Body of pancreas (tissue), 4 donors: ENCODE data around the gene SLC24A3. TPM values are rescaled to one million over a fixed set of nuclear protein-coding genes. Genes with fewer than 3 reads are reported as not detected.

Source experiments
- ATAC-seq: fragments of 150-250 bp; one replicate; pipeline ENCODE4 v1.9.1; 2016
- DNase-seq, 4 donors: peaks; one replicate each; pipeline ENCODE4 v3.0.0-alpha.2; 2019
- H3K27ac ChIP-seq, 4 donors: fragments of 200-600 bp; sonication (generic); 1 replicate in 3 of 4; 2 replicates in 1 of 4; pipeline versions ENCODE4 v1.5.1 to v1.6.1; 2016 to 2019; ENCODE audit warnings: mild to moderate bottlenecking in 1 of 4, mixed read lengths in 1 of 4, moderate library complexity in 1 of 4
- H3K27me3 ChIP-seq, 2 donors: fragments of 200-600 bp; sonication (generic); one replicate each; pipeline ENCODE4 v1.6.0; 2016; ENCODE audit warnings: mild to moderate bottlenecking in 1 of 2
- H3K36me3 ChIP-seq, 2 donors: fragments of 200-600 bp; sonication (generic); replicated peaks in 1 of 2; 2 replicates each; pipeline ENCODE4 v1.5.1; 2016; ENCODE audit warnings: low read depth in 2 of 2; ENCODE audit not compliant: insufficient read depth in 1 of 2
- H3K4me1 ChIP-seq: fragments of 200-600 bp; sonication (generic); one replicate; pipeline ENCODE4 v1.6.0; 2016
- H3K4me3 ChIP-seq, 2 donors: fragments of 200-600 bp; sonication (generic); 1 replicate in 1 of 2; 2 replicates in 1 of 2; pipeline ENCODE4 v1.5.1; 2016 to 2019
- H3K9me3 ChIP-seq, 3 donors: fragments of 200-600 bp; sonication (generic); 1 replicate in 2 of 3; 2 replicates in 1 of 3; pipeline ENCODE4 v1.5.1; 2016
- POLR2A ChIP-seq, 3 donors: fragments of 450-650 bp; IDR thresholded peaks; one replicate each; pipeline ENCODE4 v1.6.1; 2016; ENCODE audit warnings: antibody characterized with exemption in 3 of 3, mild to moderate bottlenecking in 2 of 3
- WGBS, 2 donors: methylation state at CpG; one replicate each; pipeline ENCODE4 v1.1.5; 2017; 5-methylcytosine and 5-hydroxymethylcytosine counted together
- intact Hi-C: fragments of 100-400 bp; cut with DNase I; formaldehyde crosslinking; loops from one replicate; pipeline ENCODE4 v1.15.1; 2023
- total RNA-seq, 2 donors: library from RNA; depleted of rRNA; stranded (reverse); fragments of >200 nt; gene quantifications; one replicate each; pipeline ENCODE4 v1.1.0, GENCODE V29; 2016
- TF ChIP-seq, protein P1 (sequence below), 7 experiments: fragments of 450-650 bp in 4 of 7; fragments of 200-600 bp in 3 of 7; sonication (generic) in 3 of 7; IDR thresholded peaks; one replicate each; pipeline ENCODE4 v1.5.1; 2016 to 2019; ENCODE audit warnings: antibody characterized with exemption in 7 of 7

The SLC24A3 gene
- total RNA-seq, 2 donors from 2014 or later: 0.66 to 1.0 TPM

DNA sequence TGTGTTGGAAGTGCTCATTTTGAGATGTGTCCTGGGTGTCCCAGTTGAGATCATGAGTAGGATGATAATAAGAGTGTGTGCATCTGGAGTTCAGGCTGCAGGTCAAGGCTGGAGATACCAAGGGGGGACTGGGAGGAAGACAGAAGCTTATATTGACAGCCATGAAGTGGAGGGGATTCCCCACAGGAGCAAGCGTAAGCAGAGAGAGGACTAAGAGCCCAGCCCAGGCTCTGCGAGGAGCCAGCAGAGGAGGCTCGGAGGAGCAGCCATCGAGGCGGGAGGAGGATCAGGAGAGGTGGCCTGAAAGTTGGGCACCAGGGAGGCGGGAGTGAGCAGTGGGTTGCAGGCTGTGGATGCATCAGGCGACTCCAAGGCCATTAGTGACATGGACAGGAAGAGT is 116.2 kb downstream of the SLC24A3 start:
- DNase-seq (no peak), ATAC-seq (no peak)
- Histone ChIP-seq H3K9me3 (no peaks in the 10 kb centered on the region), H3K36me3 (no peaks in the 10 kb centered on the region), H3K4me1 (no peaks in the 10 kb centered on the region), H3K4me3 (no peak overlapping the region), H3K27ac (no peak overlapping the region), H3K27me3 (no peaks in the 10 kb centered on the region)
- 68 to 85% methylated on average over 7 of the region's 7 CpGs for WGBS, 2 donors
- intact Hi-C loops: no loop called here
- no peak for TF ChIP-seq POLR2A (IDR thresholded peaks at IDR 0.05)
- TF ChIP-seq, protein P1, sequence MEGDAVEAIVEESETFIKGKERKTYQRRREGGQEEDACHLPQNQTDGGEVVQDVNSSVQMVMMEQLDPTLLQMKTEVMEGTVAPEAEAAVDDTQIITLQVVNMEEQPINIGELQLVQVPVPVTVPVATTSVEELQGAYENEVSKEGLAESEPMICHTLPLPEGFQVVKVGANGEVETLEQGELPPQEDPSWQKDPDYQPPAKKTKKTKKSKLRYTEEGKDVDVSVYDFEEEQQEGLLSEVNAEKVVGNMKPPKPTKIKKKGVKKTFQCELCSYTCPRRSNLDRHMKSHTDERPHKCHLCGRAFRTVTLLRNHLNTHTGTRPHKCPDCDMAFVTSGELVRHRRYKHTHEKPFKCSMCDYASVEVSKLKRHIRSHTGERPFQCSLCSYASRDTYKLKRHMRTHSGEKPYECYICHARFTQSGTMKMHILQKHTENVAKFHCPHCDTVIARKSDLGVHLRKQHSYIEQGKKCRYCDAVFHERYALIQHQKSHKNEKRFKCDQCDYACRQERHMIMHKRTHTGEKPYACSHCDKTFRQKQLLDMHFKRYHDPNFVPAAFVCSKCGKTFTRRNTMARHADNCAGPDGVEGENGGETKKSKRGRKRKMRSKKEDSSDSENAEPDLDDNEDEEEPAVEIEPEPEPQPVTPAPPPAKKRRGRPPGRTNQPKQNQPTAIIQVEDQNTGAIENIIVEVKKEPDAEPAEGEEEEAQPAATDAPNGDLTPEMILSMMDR (IDR thresholded peaks at IDR 0.05): no peak

DNA sequence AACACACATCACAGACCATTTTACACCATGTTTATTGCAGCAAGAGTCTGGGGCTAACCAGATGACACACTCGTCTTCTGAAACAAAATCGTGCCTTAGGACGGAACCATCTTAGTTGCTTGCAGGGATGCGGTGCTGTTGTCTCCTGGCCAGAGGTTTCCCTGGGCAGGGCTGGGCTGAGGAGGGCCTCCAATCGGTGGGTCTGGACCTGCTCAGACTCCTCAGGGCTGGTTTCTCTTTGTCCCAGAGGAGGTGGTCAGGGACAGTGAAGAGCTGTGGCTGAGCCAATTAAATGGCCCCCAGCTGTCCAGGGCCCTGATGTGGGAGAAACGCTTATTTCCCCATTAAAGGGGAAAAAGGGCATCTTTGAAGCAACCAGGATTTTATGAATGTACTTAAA is 117.6 kb downstream of the SLC24A3 start:
- Histone ChIP-seq H3K36me3 (no peaks in the 10 kb centered on the region), H3K27ac (no peak overlapping the region), H3K9me3 (no peaks in the 10 kb centered on the region), H3K27me3 (no peaks in the 10 kb centered on the region), H3K4me1 (no peaks in the 10 kb centered on the region), H3K4me3 (no peak overlapping the region)
- intact Hi-C loops: no loop called here
- ATAC-seq (no peak), DNase-seq (no peak)
- TF ChIP-seq, protein P1 (IDR thresholded peaks at IDR 0.05): no peak
- no peak for TF ChIP-seq POLR2A (IDR thresholded peaks at IDR 0.05)
- 44 to 69% methylated on average over 6 of the region's 6 CpGs for WGBS, 2 donors

DNA sequence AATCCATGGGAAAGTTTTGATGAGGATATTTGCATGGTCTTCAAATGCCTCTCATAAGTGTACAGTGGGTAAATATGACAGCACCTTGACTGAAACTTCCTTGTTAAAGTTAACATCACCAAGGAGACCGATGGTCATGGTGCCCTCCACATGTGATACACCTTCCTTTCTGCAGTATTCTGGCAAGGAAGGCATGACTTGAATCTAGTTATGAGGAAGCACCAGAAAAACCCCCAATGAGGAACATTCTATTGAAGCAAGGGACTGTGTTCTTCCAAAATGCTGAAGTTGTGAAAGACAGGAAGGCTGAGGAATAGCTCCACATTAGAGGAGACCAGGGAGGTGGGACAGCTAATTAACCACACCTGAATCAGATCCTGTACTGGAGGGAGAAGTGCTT is 118.3 kb downstream of the SLC24A3 start:
- no peaks in the 10 kb centered on the region for H3K36me3 ChIP-seq
- no peaks in the 10 kb centered on the region for H3K27me3 ChIP-seq
- H3K4me1 ChIP-seq: no peaks in the 10 kb centered on the region
- no peak overlapping the region for H3K4me3 ChIP-seq
- ATAC-seq (no peak), DNase-seq (no peak)
- TF ChIP-seq POLR2A (IDR thresholded peaks at IDR 0.05): no peak
- TF ChIP-seq, protein P1 (IDR thresholded peaks at IDR 0.05): no peak
- WGBS, 2 donors: 46 to 90% methylated on average over 1 of the region's 1 CpG
- no peaks in the 10 kb centered on the region for H3K9me3 ChIP-seq
- no peak overlapping the region for H3K27ac ChIP-seq
- intact Hi-C loops: no loop called here

DNA sequence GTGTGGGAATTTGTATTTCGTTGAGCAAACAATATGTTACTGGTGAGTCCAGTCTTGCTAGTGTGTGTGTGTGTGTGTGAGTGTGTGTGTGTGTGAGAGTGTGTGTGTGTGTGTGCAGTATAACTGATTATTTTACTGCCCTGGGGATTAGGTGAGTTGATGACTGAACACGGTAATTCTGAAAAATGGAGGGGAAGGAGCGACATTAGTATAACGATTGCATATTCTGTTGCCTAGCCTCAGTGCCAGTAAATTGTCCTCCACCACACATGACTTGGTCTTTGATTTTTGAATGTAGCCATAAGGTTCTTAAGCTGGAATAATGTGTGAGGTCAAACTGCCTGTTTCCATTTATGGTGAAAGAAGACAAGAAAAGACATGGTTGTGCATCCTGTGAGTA is 121.1 kb downstream of the SLC24A3 start:
- WGBS, 2 donors: 71 to 75% methylated on average over 4 of the region's 4 CpGs
- Histone ChIP-seq H3K27me3 (no peaks in the 10 kb centered on the region), H3K9me3 (no peaks in the 10 kb centered on the region), H3K27ac (no peak overlapping the region), H3K36me3 (no peaks in the 10 kb centered on the region), H3K4me3 (no peak overlapping the region), H3K4me1 (no peaks in the 10 kb centered on the region)
- intact Hi-C loops: no loop called here
- no peak for TF ChIP-seq POLR2A (IDR thresholded peaks at IDR 0.05)
- TF ChIP-seq, protein P1 (IDR thresholded peaks at IDR 0.05): no peak
- DNase-seq: no peak
- ATAC-seq: no peak

DNA sequence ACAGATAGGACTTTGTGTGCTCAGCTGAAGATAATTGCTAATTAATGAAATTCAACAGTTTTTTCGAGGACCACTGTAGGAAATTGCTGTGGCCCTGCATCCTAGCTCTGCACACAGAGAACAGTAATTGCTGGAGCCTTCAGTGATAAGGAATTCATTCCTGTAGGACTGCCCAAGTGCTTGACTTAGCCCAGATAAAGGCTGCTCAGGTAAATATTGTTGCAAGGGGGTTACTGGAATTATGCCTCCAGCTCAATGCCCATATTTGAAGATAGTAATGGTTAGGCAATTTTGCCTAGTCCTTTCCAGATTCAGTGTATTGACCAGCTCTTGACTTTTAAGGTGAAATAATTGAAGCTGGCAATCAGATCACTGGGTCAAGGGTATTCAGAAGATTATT is 122.9 kb downstream of the SLC24A3 start:
- ATAC-seq (no peak), DNase-seq (no peak)
- no peaks in the 10 kb centered on the region for H3K27me3 ChIP-seq
- H3K4me1 ChIP-seq: no peaks in the 10 kb centered on the region
- H3K9me3 ChIP-seq: no peaks in the 10 kb centered on the region
- TF ChIP-seq POLR2A (IDR thresholded peaks at IDR 0.05): no peak
- TF ChIP-seq, protein P1 (IDR thresholded peaks at IDR 0.05): no peak
- no peaks in the 10 kb centered on the region for H3K36me3 ChIP-seq
- 14 to 18% methylated on average over 1 of the region's 1 CpG for WGBS, 2 donors
- H3K4me3 ChIP-seq: no peak overlapping the region
- intact Hi-C loops: no loop called here
- no peak overlapping the region for H3K27ac ChIP-seq
